Upper lobe of right lung (tissue), 1 donor: ENCODE measurements around the gene ZNF205. TPM values are rescaled to one million over a fixed set of nuclear protein-coding genes. Genes with fewer than 3 reads are reported as not detected.

ENCODE experiments used
- ATAC-seq: fragments of 200-7000 bp; cut with Tn5 transposase; one replicate; pipeline ENCODE4 v1.9.1; 2020; ENCODE audit warnings: mild to moderate bottlenecking, moderate library complexity
- DNase-seq: peaks from one replicate; pipeline ENCODE4 v3.0.0-alpha.2; 2020
- H3K27ac ChIP-seq: fragments of 200-600 bp; one replicate; pipeline ENCODE4 v1.8.0; 2022
- H3K27me3 ChIP-seq: fragments of 200-600 bp; one replicate; pipeline ENCODE4 v1.8.0; 2022; ENCODE audit warnings: mild to moderate bottlenecking
- H3K36me3 ChIP-seq: fragments of 200-600 bp; one replicate; pipeline ENCODE4 v1.8.0; 2022
- H3K4me1 ChIP-seq: fragments of 200-600 bp; one replicate; pipeline ENCODE4 v1.8.0; 2022
- H3K4me3 ChIP-seq: fragments of 200-600 bp; one replicate; pipeline ENCODE4 v1.8.0; 2022; ENCODE audit warnings: mild to moderate bottlenecking
- H3K9me3 ChIP-seq: fragments of 200-600 bp; one replicate; pipeline ENCODE4 v1.8.0; 2022
- intact Hi-C: fragments of 100-400 bp; cut with DNase I; formaldehyde crosslinking; loops from one replicate; pipeline ENCODE4 v1.11.0; 2022
- total RNA-seq: library from RNA; stranded (reverse); fragmentation: NEBNext Ultra II Directional; extraction: Animal tissue kit (Norgen Biotek cat#: 25700); gene quantifications from one replicate; pipeline ENCODE4 v1.2.1, GENCODE V29; 2021
- TF ChIP-seq, protein P1 (sequence below): fragments of 200-600 bp; IDR thresholded peaks from one replicate; pipeline ENCODE4 v1.8.0; 2022; ENCODE audit warnings: antibody characterized with exemption
- donor health status: DM: no; HTN: yes; CAD: no; lungs with severe emphysema.

Gene ZNF205
- total RNA-seq, 1 donor from 2014 or later = 11.7 TPM

DNA sequence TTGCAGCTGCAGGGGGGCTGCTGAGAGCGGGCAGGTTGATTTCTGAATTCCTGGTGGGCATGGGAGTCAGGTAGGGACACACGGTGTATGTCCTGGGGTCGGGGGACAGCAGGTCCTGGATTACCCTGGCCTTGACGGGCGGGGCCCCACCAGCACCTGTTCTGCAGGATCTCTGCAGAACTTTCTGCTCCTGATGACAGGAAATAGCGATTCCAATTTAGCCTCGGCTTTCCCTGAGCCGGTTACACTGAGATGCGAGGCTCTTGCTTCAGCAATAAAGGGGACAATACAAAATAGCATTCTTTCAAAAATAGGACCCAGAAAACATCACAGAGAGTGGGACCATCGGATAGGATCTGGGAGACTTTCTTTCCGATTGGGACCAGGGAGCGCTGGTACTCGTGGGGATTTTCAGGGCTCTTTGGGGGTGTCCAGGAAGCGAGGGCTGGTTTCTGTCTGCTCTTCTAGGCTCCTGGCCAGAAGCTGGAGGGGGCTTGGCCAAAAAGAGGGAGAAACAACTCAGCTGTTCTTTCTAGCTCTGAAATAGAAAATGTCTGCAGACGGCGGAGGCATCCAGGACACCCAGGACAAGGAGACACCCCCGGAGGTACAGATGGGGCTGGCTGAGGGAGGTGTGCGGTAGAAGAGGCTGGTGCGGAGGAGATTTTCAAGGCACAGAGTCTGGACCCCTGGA is 642 bp downstream of the ZNF205 start:
- no peak for ATAC-seq
- Histone ChIP-seq H3K27me3 (no peaks in the 10 kb centered on the region), H3K36me3 (peaks cover 12% of the 10 kb centered on the region), H3K4me3 (peak overlapping the region; percentile 70), H3K27ac (peak overlapping the region; percentile 9), H3K4me1 (peaks cover 21% of the 10 kb centered on the region), H3K9me3 (no peaks in the 10 kb centered on the region)
- DNase-seq = no peak
- TF ChIP-seq, protein P1, sequence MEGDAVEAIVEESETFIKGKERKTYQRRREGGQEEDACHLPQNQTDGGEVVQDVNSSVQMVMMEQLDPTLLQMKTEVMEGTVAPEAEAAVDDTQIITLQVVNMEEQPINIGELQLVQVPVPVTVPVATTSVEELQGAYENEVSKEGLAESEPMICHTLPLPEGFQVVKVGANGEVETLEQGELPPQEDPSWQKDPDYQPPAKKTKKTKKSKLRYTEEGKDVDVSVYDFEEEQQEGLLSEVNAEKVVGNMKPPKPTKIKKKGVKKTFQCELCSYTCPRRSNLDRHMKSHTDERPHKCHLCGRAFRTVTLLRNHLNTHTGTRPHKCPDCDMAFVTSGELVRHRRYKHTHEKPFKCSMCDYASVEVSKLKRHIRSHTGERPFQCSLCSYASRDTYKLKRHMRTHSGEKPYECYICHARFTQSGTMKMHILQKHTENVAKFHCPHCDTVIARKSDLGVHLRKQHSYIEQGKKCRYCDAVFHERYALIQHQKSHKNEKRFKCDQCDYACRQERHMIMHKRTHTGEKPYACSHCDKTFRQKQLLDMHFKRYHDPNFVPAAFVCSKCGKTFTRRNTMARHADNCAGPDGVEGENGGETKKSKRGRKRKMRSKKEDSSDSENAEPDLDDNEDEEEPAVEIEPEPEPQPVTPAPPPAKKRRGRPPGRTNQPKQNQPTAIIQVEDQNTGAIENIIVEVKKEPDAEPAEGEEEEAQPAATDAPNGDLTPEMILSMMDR = no peak
- intact Hi-C loops = no loop called here

- TF ChIP-seq, protein P1 = no peak
- intact Hi-C loops = no loop called here
Measured at GRCh38 chr16:3113765-3114479, 1.5 kb downstream of the ZNF205 start.

DNA sequence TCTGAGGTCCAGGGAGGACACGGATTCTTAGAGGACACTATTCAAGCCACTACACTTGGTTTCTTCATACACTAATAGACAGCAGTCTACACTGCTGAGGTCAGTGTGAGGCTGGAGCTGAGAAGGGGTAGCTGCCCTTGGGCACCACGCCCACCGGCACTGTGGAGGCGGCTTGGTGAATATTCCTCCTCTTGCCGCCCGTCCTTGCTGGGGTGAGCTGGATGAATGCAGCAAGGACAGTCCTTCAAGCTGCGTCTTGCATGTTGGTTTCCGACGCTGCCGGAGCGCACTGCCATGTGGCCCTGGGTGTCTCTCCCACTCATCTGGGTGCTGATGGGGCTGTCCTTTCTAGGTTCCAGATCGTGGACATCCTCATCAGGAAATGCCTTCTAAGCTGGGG is 2.6 kb downstream of the ZNF205 start:
- Histone ChIP-seq H3K27me3 (no peaks in the 10 kb centered on the region), H3K9me3 (no peaks in the 10 kb centered on the region), H3K4me1 (peaks cover 21% of the 10 kb centered on the region), H3K27ac (no peak overlapping the region), H3K4me3 (no peak overlapping the region), H3K36me3 (peaks cover 22% of the 10 kb centered on the region)
- no peak for DNase-seq
- intact Hi-C loops = no loop called here
- TF ChIP-seq, protein P1 = no peak
- ATAC-seq = no peak

More at GRCh38 chr16:3113765-3114479, 1.5 kb downstream of the ZNF205 start:
- Histone ChIP-seq H3K36me3 (peaks cover 12% of the 10 kb centered on the region), H3K27me3 (no peaks in the 10 kb centered on the region), H3K9me3 (no peaks in the 10 kb centered on the region), H3K4me1 (peaks cover 21% of the 10 kb centered on the region), H3K4me3 (peak overlapping the region; percentile 70), H3K27ac (no peak overlapping the region)
- DNase-seq (no peak), ATAC-seq (no peak)

DNA sequence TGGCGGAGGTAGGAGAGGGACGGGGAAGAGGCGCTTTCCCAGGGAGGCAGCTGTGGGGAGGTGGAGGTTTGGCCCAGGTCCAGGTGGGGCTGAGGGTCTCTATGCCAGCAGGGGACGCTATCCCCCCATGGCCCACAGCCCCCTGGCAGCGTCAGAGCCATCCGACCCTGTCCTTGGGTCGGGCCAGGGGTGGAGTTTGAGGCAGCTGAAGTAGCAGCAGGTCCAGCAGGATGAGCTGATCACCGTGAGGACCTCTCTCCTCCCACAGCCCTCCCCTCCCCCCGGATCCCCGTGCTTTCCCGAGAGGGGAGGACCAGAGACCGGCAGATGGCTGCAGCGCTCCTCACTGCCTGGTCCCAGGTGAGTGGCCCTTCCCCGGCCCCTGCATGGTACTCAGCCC is 3.2 kb downstream of the ZNF205 start:
- Histone ChIP-seq H3K27ac (no peak overlapping the region), H3K36me3 (peaks cover 28% of the 10 kb centered on the region), H3K4me1 (peaks cover 21% of the 10 kb centered on the region), H3K9me3 (no peaks in the 10 kb centered on the region), H3K4me3 (no peak overlapping the region), H3K27me3 (no peaks in the 10 kb centered on the region)
- no peak for ATAC-seq
- intact Hi-C loops = no loop called here
- no peak for DNase-seq
- TF ChIP-seq, protein P1 = no peak

DNA sequence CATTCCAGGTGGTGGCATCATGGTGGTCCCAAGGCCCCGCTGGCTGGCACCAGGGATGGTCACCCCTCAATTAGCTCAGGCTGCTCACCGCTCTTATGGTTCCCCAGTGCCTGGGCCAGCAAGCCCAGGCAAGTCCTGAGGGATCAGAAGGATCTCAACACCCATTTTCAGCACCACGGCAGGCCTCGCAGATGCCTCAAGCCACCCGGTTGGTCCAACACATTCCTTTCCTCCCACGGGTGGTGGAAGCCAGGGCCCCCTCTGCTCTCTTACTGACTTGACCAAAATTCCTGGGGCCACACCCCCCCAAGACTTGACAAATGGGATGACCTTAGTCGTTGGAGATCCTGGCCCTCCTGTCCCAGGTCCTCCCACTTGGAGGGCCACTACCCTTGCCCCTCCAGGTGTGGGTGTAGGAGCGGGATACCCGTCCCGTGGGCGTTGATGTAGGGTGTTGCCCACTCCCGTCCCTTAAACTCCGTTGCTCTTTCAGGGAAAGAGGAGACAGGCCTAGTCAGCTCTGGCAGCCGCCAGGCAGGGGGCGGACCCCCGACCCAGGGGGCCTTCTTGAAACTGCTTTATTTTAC is 5.9 kb downstream of the ZNF205 start:
- TF ChIP-seq, protein P1 = no peak
- no peak for ATAC-seq
- intact Hi-C loops = no loop called here
- no peak overlapping the region for H3K27ac ChIP-seq
- H3K4me3 ChIP-seq = no peak overlapping the region
- H3K27me3 ChIP-seq = no peaks in the 10 kb centered on the region
- DNase-seq = no peak
- H3K9me3 ChIP-seq = no peaks in the 10 kb centered on the region
- peaks cover 31% of the 10 kb centered on the region for H3K36me3 ChIP-seq
- peaks cover 10% of the 10 kb centered on the region for H3K4me1 ChIP-seq
